ENCODE data around the gene NEU1.

The NEU1 gene

DNA sequence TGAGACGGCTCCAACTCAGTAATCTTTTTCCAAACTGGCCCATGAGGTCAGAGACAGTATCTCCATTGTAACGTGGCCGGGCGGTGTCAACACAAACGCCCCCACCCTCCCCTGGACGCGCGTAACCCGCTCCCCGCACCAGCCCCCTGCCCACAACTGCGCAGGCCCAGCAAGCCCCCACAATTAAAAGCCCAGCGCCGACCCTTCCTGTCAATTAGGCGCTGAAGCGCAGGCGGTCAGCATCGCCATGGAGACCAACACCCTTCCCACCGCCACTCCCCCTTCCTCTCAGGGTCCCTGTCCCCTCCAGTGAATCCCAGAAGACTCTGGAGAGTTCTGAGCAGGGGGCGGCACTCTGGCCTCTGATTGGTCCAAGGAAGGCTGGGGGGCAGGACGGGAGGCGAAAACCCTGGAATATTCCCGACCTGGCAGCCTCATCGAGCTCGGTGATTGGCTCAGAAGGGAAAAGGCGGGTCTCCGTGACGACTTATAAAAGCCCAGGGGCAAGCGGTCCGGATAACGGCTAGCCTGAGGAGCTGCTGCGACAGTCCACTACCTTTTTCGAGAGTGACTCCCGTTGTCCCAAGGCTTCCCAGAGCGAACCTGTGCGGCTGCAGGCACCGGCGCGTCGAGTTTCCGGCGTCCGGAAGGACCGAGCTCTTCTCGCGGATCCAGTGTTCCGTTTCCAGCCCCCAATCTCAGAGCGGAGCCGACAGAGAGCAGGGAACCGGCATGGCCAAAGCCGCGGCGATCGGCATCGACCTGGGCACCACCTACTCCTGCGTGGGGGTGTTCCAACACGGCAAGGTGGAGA is 47.4 kb downstream of the NEU1 start, which contains the start of the genes HSPA1A and HSPA1L:
Gene HSPA1A, plus strand, starts transcription at position 519 of the 814 bp plus-strand sequence. Its CDS starts 214 bp downstream, at position 733.
Gene HSPA1L, minus strand, starts transcription at position 259 of the 814 bp plus-strand sequence. CDS start 3,311 bp downstream, outside the sequence.
- Histone ChIP-seq H4K20me1 (ENCODE audit: insufficient read depth, low read length, poor library complexity, severe bottlenecking) (no peaks in the 10 kb centered on the region), H2AFZ (ENCODE audit: low read length) (no peak within 1 kb of the TSS), H3K4me2 (ENCODE audit: low read depth, low read length, poor library complexity, severe bottlenecking) (no peak within 1 kb of the TSS), H3F3A (ENCODE audit: low read depth) (no peaks in the 10 kb centered on the region), H3K9me2 (replicated peaks; ENCODE audit: low read depth, low read length) (no peaks in the 10 kb centered on the region), H3K9me3 (ENCODE audit: insufficient read depth, low read depth, low read length) (no peaks in the 10 kb centered on the region), H3K4me1 (ENCODE audit: insufficient read depth, low read length, poor library complexity, severe bottlenecking) (no peaks in the 10 kb centered on the region), H3K27me3 (ENCODE audit: insufficient read depth, low read length, poor library complexity, severe bottlenecking) (no peaks in the 10 kb centered on the region), H3K4me3 (ENCODE audit: low read length, poor library complexity, severe bottlenecking) (no peak within 1 kb of the TSS), H3K79me2 (ENCODE audit: insufficient read depth, low read length) (no peaks in the 10 kb centered on the region), H3K9ac (ENCODE audit: low read depth, low read length, poor library complexity, severe bottlenecking) (no peak within 1 kb of the TSS), H3K36me3 (ENCODE audit: insufficient read depth, low read length) (no peaks in the 10 kb centered on the region)
- TF ChIP-seq EZH2phosphoT487 (IDR thresholded peaks at IDR 0.05; ENCODE audit: borderline replicate concordance) (no peak), CTCF (conservative IDR thresholded peaks at IDR 0.05; ENCODE audit: low read length) (no peak)

- no peak for TF ChIP-seq CTCF (conservative IDR thresholded peaks at IDR 0.05; ENCODE audit: low read length)
- TF ChIP-seq EZH2phosphoT487 (IDR thresholded peaks at IDR 0.05; ENCODE audit: borderline replicate concordance), result no peak
- Histone ChIP-seq H3K9me3 (ENCODE audit: insufficient read depth, low read depth, low read length) (no peaks in the 10 kb centered on the region), H3K4me2 (ENCODE audit: low read depth, low read length, poor library complexity, severe bottlenecking) (no peak overlapping the region), H3K9ac (ENCODE audit: low read depth, low read length, poor library complexity, severe bottlenecking) (no peak overlapping the region), H3F3A (ENCODE audit: low read depth) (no peaks in the 10 kb centered on the region), H4K20me1 (ENCODE audit: insufficient read depth, low read length, poor library complexity, severe bottlenecking) (no peaks in the 10 kb centered on the region), H3K36me3 (ENCODE audit: insufficient read depth, low read length) (no peaks in the 10 kb centered on the region), H3K4me1 (ENCODE audit: insufficient read depth, low read length, poor library complexity, severe bottlenecking) (no peaks in the 10 kb centered on the region), H3K4me3 (ENCODE audit: low read length, poor library complexity, severe bottlenecking) (no peak overlapping the region), H3K27me3 (ENCODE audit: insufficient read depth, low read length, poor library complexity, severe bottlenecking) (no peaks in the 10 kb centered on the region), H2AFZ (ENCODE audit: low read length) (no peak overlapping the region), H3K9me2 (replicated peaks; ENCODE audit: low read depth, low read length) (no peaks in the 10 kb centered on the region), H3K79me2 (ENCODE audit: insufficient read depth, low read length) (no peaks in the 10 kb centered on the region)
These were observed 48.0 kb downstream of the NEU1 start for GRCh38 chr6:31814677-31815024.

DNA sequence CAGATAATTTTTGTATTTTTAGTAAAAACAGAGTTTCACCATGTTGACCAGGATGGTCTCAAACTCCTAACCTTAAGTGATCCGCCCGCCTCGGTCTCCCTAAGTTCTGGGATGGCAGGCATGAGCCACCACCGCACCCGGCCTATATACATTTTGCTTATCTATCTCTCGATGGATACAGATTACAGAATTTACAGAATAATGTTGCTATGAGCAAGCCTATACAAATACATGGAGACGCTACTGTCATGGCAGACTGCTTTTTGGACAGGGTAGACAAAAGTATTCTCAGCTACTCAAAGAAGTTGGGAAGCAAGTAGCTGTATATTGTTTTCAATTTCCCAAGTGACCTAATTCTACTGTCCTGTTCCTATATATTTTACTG is 49.2 kb downstream of the NEU1 start:
- H3K9ac ChIP-seq (ENCODE audit: low read depth, low read length, poor library complexity, severe bottlenecking), result no peak overlapping the region
- no peaks in the 10 kb centered on the region for H3K9me3 ChIP-seq (ENCODE audit: insufficient read depth, low read depth, low read length)
- H3F3A ChIP-seq (ENCODE audit: low read depth), result no peaks in the 10 kb centered on the region
- TF ChIP-seq CTCF (conservative IDR thresholded peaks at IDR 0.05; ENCODE audit: low read length) (no peak), EZH2phosphoT487 (IDR thresholded peaks at IDR 0.05; ENCODE audit: borderline replicate concordance) (no peak)
- no peaks in the 10 kb centered on the region for H3K36me3 ChIP-seq (ENCODE audit: insufficient read depth, low read length)
- no peaks in the 10 kb centered on the region for H3K79me2 ChIP-seq (ENCODE audit: insufficient read depth, low read length)
- H3K27me3 ChIP-seq (ENCODE audit: insufficient read depth, low read length, poor library complexity, severe bottlenecking), result no peaks in the 10 kb centered on the region
- no peaks in the 10 kb centered on the region for H3K4me1 ChIP-seq (ENCODE audit: insufficient read depth, low read length, poor library complexity, severe bottlenecking)
- no peaks in the 10 kb centered on the region for H3K9me2 ChIP-seq (replicated peaks; ENCODE audit: low read depth, low read length)
- no peak overlapping the region for H3K4me3 ChIP-seq (ENCODE audit: low read length, poor library complexity, severe bottlenecking)
- H2AFZ ChIP-seq (ENCODE audit: low read length), result no peak overlapping the region
- no peaks in the 10 kb centered on the region for H4K20me1 ChIP-seq (ENCODE audit: insufficient read depth, low read length, poor library complexity, severe bottlenecking)
- H3K4me2 ChIP-seq (ENCODE audit: low read depth, low read length, poor library complexity, severe bottlenecking), result no peak overlapping the region

Measured in Loucy (cell line).